AG04450 (cell line): ENCODE measurements around the gene CTPS1. TPM values are rescaled to one million over a fixed set of nuclear protein-coding genes. Genes with fewer than 3 reads are reported as not detected.

Experiments used
- CTCF ChIA-PET: fragments of 300-600, 350-600 bp; formaldehyde crosslinking; extraction: SDS; loops from one replicate; lab custom pipeline; 2022; ENCODE audit warnings: antibody characterized with exemption, inconsistent platforms; lab: Charles Lee
- POLR2A ChIA-PET: fragments of 350-600 bp; formaldehyde crosslinking; extraction: SDS; loops from one replicate; lab custom pipeline; 2021; ENCODE audit warnings: antibody characterized with exemption, inconsistent platforms; lab: Yijun Ruan, JAX
- DNase-seq: peaks from one replicate; pipeline ENCODE4 v3.0.0-alpha.2; 2011; ENCODE audit warnings: low read depth, low spot score
- H3K27ac ChIP-seq: one replicate; pipeline ENCODE4 v1.5.1; 2012; ENCODE audit warnings: low read depth, low read length, control low read depth
- H3K27me3 ChIP-seq: one replicate; pipeline ENCODE4 v1.6.0; 2012; ENCODE audit warnings: low read length; ENCODE audit not compliant: control insufficient read depth, insufficient read depth
- H3K4me3 ChIP-seq: 2 replicates; pipeline ENCODE4 v1.5.1; 2011; ENCODE audit warnings: mild to moderate bottlenecking, low read depth, low read length, control low read depth
- H3K9me3 ChIP-seq: 2 replicates; pipeline ENCODE4 v1.5.1; 2012; ENCODE audit warnings: low read length; ENCODE audit not compliant: control insufficient read depth, insufficient read depth
- CTCF ChIP-seq: IDR thresholded peaks from 2 replicates; pipeline ENCODE4 v1.5.1; 2011; ENCODE audit warnings: low read depth, low read length, control low read depth, inconsistent platforms
- polyA plus RNA-seq: library from polyadenylated mRNA; depleted of rRNA; stranded (reverse); fragments of >200 nt; gene quantifications from 2 replicates; pipeline ENCODE4 v1.2.3, GENCODE V29; 2011

The CTPS1 gene
- polyA plus RNA-seq, 1 experiment, result 29.5 TPM

DNA sequence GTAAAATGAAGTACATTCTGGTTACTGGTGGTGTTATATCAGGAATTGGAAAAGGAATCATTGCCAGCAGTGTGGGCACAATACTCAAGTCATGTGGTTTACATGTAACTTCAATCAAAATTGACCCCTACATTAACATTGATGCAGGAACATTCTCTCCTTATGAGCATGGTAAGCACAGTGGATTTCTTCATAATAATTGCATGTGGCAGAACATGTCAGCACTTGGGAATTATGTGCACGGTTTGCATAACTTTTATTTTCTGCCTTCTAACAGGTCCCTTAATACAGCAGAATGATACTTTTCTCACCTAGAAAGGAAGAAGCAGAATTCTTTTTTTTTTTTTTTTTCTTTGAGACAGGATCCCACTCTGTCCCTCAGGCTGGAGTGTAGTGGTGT lies 3.8 kb downstream of the CTPS1 start:
- DNase-seq, result no peak
- CTCF ChIA-PET, result interaction anchor here (1.1 to 1.6 kb wide), 2 partner anchors 12 to 134 kb away, joined by 3 to 5 read pairs; no protein-coding TSS in a partner anchor

GRCh38 chr1:40984066-40984465 lies 4.6 kb downstream of the CTPS1 start:
- POLR2A ChIA-PET, result interaction anchor here (0.5 to 2.4 kb wide), 2 partner anchors 19 to 27 kb away, joined by 3 to 5 read pairs; no protein-coding TSS in a partner anchor
- DNase-seq, result no peak
- Histone ChIP-seq H3K27me3 (no peaks in the 10 kb centered on the region), H3K27ac (no peak overlapping the region), H3K9me3 (no peaks in the 10 kb centered on the region; the same call in 1 of the 2 replicates), H3K4me3 (no peak overlapping the region)
- no peak for TF ChIP-seq CTCF
- CTCF ChIA-PET, result interaction anchor here (0.6 to 2.2 kb wide), 4 partner anchors 19 to 1780 kb away, joined by 5 to 7 read pairs (median 6); no protein-coding TSS in a partner anchor

More for the DNA sequence above, 3.8 kb downstream of the CTPS1 start:
- no peaks in the 10 kb centered on the region for H3K27me3 ChIP-seq
- H3K4me3 ChIP-seq, result no peak overlapping the region
- POLR2A ChIA-PET, result interaction anchor here (2.4 kb wide), 1 partner anchor 20 kb away, joined by 5 read pairs; no protein-coding TSS in a partner anchor
- H3K9me3 ChIP-seq, result no peaks in the 10 kb centered on the region; the same call in 1 of the 2 replicates
- no peak overlapping the region for H3K27ac ChIP-seq
- TF ChIP-seq CTCF, result no peak

DNA sequence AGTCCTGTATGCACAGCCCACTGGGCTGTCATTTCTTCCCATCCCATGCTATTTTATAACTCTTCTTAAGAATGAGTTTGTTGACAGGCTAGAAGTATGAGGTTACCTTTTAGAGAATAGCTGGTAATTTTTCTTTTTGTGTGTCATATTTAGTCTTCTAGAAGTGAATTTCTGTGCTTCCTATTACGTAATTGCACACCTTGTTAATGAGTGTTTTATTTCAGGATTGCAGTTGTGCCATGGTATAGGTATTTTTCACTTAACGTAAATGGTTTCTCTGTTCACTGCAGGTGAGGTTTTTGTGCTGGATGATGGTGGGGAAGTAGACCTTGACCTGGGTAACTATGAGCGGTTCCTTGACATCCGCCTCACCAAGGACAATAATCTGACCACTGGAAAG lies 5.0 kb downstream of the CTPS1 start:
- Histone ChIP-seq H3K27ac (no peak overlapping the region), H3K4me3 (no peak overlapping the region), H3K9me3 (no peaks in the 10 kb centered on the region), H3K27me3 (no peaks in the 10 kb centered on the region)
- CTCF ChIA-PET, result interaction anchor here (1.0 to 2.2 kb wide), 4 partner anchors 19 to 210 kb away, joined by 3 to 7 read pairs (median 6); no protein-coding TSS in a partner anchor
- TF ChIP-seq CTCF, result no peak
- no peak for DNase-seq
- POLR2A ChIA-PET, result interaction anchor here (0.5 to 2.4 kb wide), 2 partner anchors 19 to 27 kb away, joined by 3 to 5 read pairs; no protein-coding TSS in a partner anchor

DNA sequence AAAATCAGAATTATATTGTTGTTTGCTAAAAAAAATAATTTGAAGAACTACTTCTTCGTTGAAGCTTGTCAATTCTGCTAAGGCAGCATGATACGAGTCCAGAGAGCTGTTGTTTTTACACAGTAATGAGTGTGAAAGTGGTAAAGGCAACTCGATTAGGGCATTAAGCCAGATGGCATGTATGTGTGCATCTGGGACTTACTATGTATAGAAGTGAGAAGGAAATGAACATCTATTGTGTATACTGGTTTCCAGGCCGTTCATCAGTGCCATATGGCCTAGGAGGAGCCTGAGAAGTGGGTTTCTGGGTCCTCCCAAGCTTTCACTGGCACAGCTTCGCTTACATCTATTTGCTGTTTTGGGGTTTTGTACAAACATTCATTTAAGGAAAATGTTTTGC lies 5.7 kb downstream of the CTPS1 start:
- ChIA-PET CTCF (interaction anchor here (1.0 to 2.2 kb wide), 4 partner anchors 18 to 211 kb away, joined by 3 to 7 read pairs (median 6); no protein-coding TSS in a partner anchor), POLR2A (no interaction called here)
- Histone ChIP-seq H3K27ac (no peak overlapping the region), H3K9me3 (no peaks in the 10 kb centered on the region), H3K4me3 (no peak overlapping the region), H3K27me3 (no peaks in the 10 kb centered on the region)
- TF ChIP-seq CTCF, result no peak
- DNase-seq, result no peak

- DNase-seq, result no peak
- no peak overlapping the region for H3K4me3 ChIP-seq
- no peak for TF ChIP-seq CTCF
- CTCF ChIA-PET, result interaction anchor here (1.2 to 2.2 kb wide), 3 partner anchors 18 to 137 kb away, joined by 3 to 6 read pairs (median 3); no protein-coding TSS in a partner anchor
- H3K9me3 ChIP-seq, result no peaks in the 10 kb centered on the region
- no peak overlapping the region for H3K27ac ChIP-seq
- H3K27me3 ChIP-seq, result no peaks in the 10 kb centered on the region
- POLR2A ChIA-PET, result no interaction called here
These were observed 6.4 kb downstream of the CTPS1 start for GRCh38 chr1:40985875-40986274.
